NCI-H146 treated with DMSO at 0.1 percent for 48 hours (cell line): ENCODE data around the gene TOP3B.

Source experiments
- DNase-seq: peaks from one replicate; lab custom pipeline; 2025; ENCODE audit not compliant: unreplicated experiment; lab: John Stamatoyannopoulos, UW

Gene TOP3B

DNA sequence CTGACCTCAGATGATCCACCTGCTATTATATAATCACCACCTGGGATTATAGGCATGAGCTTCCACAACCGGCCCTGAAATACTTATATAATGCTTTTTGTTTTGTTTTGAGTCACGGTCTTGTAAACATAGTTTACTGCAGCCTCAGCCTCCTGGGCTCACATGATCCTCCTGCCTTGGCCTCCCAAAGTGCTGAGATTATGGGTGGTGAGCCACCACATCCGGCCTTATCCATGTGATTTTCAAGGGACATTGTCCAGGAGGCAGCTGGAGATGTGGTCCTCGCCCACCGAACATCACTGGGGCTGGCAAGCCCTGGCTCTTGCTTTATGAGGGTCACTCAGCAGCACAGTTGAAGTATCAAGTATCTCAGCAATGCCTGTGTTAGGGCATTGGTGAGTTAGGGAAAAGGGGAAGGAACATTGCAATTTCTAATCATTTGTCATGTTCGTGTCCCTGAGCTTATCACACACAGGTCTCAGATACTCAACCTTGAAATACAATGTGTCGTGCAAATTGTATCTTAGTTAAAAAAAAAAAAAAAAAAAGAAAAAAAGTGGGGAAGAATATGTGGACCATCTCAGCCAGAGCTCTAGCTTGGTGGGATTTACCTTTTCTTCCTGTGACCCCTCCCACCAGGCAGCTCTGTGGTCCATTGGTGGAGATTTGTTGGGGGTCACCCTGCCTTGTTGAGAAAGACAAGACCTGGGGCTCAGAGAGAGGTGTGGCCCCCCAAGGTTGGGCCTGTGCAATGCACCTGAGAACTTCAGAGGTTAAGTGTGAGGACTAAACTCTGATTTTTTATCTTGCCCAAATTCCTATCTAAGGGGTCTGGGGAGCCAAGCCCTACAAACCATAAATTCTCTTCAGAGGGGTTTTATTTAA lies 74.7 kb downstream of the TOP3B start:
- no peak for DNase-seq
